ENCODE results near the gene TBX19.

The TBX19 gene

GRCh38 chr1:168280296-168280927 lies at the start of gene TBX19:
Gene TBX19, plus strand, starts transcription at chr1:168280877. Its CDS starts 214 bp downstream, at chr1:168281091.
- DNase-seq (ENCODE audit: low read depth): no peak

- no peak for DNase-seq (ENCODE audit: low read depth)
These were observed 45.7 kb upstream of the TBX19 start for GRCh38 chr1:168234846-168235547.

- DNase-seq (ENCODE audit: low read depth): no peak
These were observed 45.2 kb upstream of the TBX19 start for GRCh38 chr1:168235548-168235885.

GRCh38 chr1:168235937-168236336 lies 44.7 kb upstream of the TBX19 start:
- no peak for DNase-seq (ENCODE audit: low read depth)

- DNase-seq (ENCODE audit: low read depth): no peak
These were observed 43.7 kb upstream of the TBX19 start for GRCh38 chr1:168236836-168237611.

GRCh38 chr1:168243198-168243597 lies 37.5 kb upstream of the TBX19 start:
- DNase-seq (ENCODE audit: low read depth): no peak

- DNase-seq (ENCODE audit: low read depth): no peak
These were observed 37.0 kb upstream of the TBX19 start for GRCh38 chr1:168243636-168244212.

GRCh38 chr1:168245042-168245441 lies 35.6 kb upstream of the TBX19 start:
- DNase-seq (ENCODE audit: low read depth): no peak

- DNase-seq (ENCODE audit: low read depth): no peak
These were observed 34.2 kb upstream of the TBX19 start for GRCh38 chr1:168246506-168246905.

- no peak for DNase-seq (ENCODE audit: low read depth)
These were observed 28.4 kb upstream of the TBX19 start for GRCh38 chr1:168252204-168252733.

- DNase-seq (ENCODE audit: low read depth): no peak
These were observed 24.5 kb upstream of the TBX19 start for GRCh38 chr1:168256164-168256563.

GRCh38 chr1:168257397-168257796 lies 23.3 kb upstream of the TBX19 start:
- no peak for DNase-seq (ENCODE audit: low read depth)

GRCh38 chr1:168259567-168259966 lies 21.1 kb upstream of the TBX19 start:
- DNase-seq (ENCODE audit: low read depth): no peak

- DNase-seq (ENCODE audit: low read depth): no peak
These were observed 20.3 kb upstream of the TBX19 start for GRCh38 chr1:168260393-168260792.

- peak; percentile 53 for DNase-seq (ENCODE audit: low read depth)
These were observed 19.3 kb upstream of the TBX19 start for GRCh38 chr1:168261390-168261789.

- no peak for DNase-seq (ENCODE audit: low read depth)
These were observed 17.5 kb upstream of the TBX19 start for GRCh38 chr1:168263130-168263529.

- no peak for DNase-seq (ENCODE audit: low read depth)
These were observed 16.4 kb upstream of the TBX19 start for GRCh38 chr1:168264296-168264695.

- no peak for DNase-seq (ENCODE audit: low read depth)
These were observed 15.1 kb upstream of the TBX19 start for GRCh38 chr1:168265596-168265995.

GRCh38 chr1:168266644-168267186 lies 14.0 kb upstream of the TBX19 start:
- DNase-seq (ENCODE audit: low read depth): no peak

- DNase-seq (ENCODE audit: low read depth): no peak
These were observed 9.0 kb upstream of the TBX19 start for GRCh38 chr1:168271636-168272035.

GRCh38 chr1:168273575-168273974 lies 7.1 kb upstream of the TBX19 start:
- DNase-seq (ENCODE audit: low read depth): peak; percentile 19

GRCh38 chr1:168279253-168279652 lies 1.4 kb upstream of the TBX19 start:
- no peak for DNase-seq (ENCODE audit: low read depth)
